GM12878 (cell line): ENCODE results near the gene SNX21. TPM values are rescaled to one million over a fixed set of nuclear protein-coding genes. Genes with fewer than 3 reads are reported as not detected.

Source experiments
- ATAC-seq: fragments of 200-7000 bp; cut with Tn5 transposase; 3 replicates; pipeline ENCODE4 v1.9.1; 2020; ENCODE audit warnings: mild to moderate bottlenecking, moderate library complexity
- Bru-seq: library from RNA; stranded (reverse); fragments of 400-500 nt; gene quantifications from one replicate; lab custom pipeline; 2021; lab: Mats Ljungman, UMichigan
- BruChase-seq, 2 experiments: library from RNA; stranded (reverse); fragments of 400-500 nt; gene quantifications; one replicate each; lab custom pipeline; 2021; lab: Mats Ljungman, UMichigan
- BruUV-seq: library from RNA; stranded (reverse); fragments of 400-500 nt; replicated peaks from 2 replicates; lab custom pipeline; 2021; lab: Mats Ljungman, UMichigan
- CTCF ChIA-PET: fragments of 300-600 bp; sonication (Branson Sonifier 250); formaldehyde crosslinking; extraction: SDS; loops from one replicate; lab custom pipeline; 2021; ENCODE audit warnings: inconsistent platforms; lab: Yijun Ruan, JAX
- POLR2A ChIA-PET: fragments of 350-600 bp; formaldehyde crosslinking; extraction: SDS; loops from one replicate; lab custom pipeline; 2021; ENCODE audit warnings: inconsistent platforms; lab: Charles Lee
- RAD21 ChIA-PET: fragments of 300-600 bp; sonication (Branson Sonifier 250); formaldehyde crosslinking; loops from one replicate; lab custom pipeline; 2023; ENCODE audit warnings: antibody characterized with exemption; ENCODE audit not compliant: unreplicated experiment; lab: Charles Lee
- SMC1A ChIA-PET: fragments of 300-600 bp; sonication (Branson Sonifier 250); formaldehyde crosslinking; loops from one replicate; lab custom pipeline; 2023; ENCODE audit not compliant: unreplicated experiment, uncharacterized antibody; lab: Charles Lee
- DNase-seq: peaks from one replicate; pipeline ENCODE4 v3.0.0-alpha.2; 2011; ENCODE audit warnings: low read depth, low spot score
- FAIRE-seq: peaks from 3 replicates; lab custom pipeline; 2011; peaks lifted over from hg19 to GRCh38; lab: Jason Lieb, UNC
- H2AFZ ChIP-seq: 2 replicates; pipeline ENCODE4 v1.6.0; 2011; ENCODE audit warnings: low read depth, low read length, control low read depth; ENCODE audit not compliant: control insufficient read depth
- H3K27ac ChIP-seq: 2 replicates; pipeline ENCODE4 v1.5.1; 2011; ENCODE audit warnings: control low read depth; ENCODE audit not compliant: control insufficient read depth, insufficient read depth
- H3K27me3 ChIP-seq, 2 experiments: replicated peaks in 1 of 2; 2 replicates each; pipeline versions ENCODE4 v1.6.0 to v1.6.1; 2011; ENCODE audit warnings: low read length in 1 of 2; ENCODE audit not compliant: control insufficient read depth in 2 of 2, insufficient read depth in 2 of 2
- H3K36me3 ChIP-seq, 2 experiments: 2 replicates each; pipeline ENCODE4 v1.5.1; 2011; ENCODE audit warnings: low read length in 1 of 2; ENCODE audit not compliant: control insufficient read depth in 2 of 2, insufficient read depth in 2 of 2
- H3K4me1 ChIP-seq: 2 replicates; pipeline ENCODE4 v1.6.1; 2011; ENCODE audit warnings: mild to moderate bottlenecking, low read length, moderate library complexity, mixed read lengths; ENCODE audit not compliant: control insufficient read depth, insufficient read depth
- H3K4me2 ChIP-seq: 2 replicates; pipeline ENCODE4 v1.6.0; 2011; ENCODE audit warnings: control low read depth; ENCODE audit not compliant: control insufficient read depth, insufficient read depth
- H3K4me3 ChIP-seq: fragments of 200-600 bp; sonication (generic); 2 replicates; pipeline ENCODE4 v1.5.1; 2016
- H3K79me2 ChIP-seq: 2 replicates; pipeline ENCODE4 v1.6.0; 2011; ENCODE audit warnings: low read length; ENCODE audit not compliant: control insufficient read depth, insufficient read depth
- H3K9ac ChIP-seq: 2 replicates; pipeline ENCODE4 v1.8.0; 2011; ENCODE audit warnings: low read length, control low read depth, mixed read lengths; ENCODE audit not compliant: control insufficient read depth, insufficient read depth
- H3K9me3 ChIP-seq: replicated peaks from 3 replicates; pipeline ENCODE4 v1.5.1; 2011; ENCODE audit warnings: mild to moderate bottlenecking, low read length; ENCODE audit not compliant: control insufficient read depth, insufficient read depth
- H4K20me1 ChIP-seq: 2 replicates; pipeline ENCODE4 v1.6.0; 2011; ENCODE audit not compliant: control insufficient read depth, insufficient read depth
- CTCF ChIP-seq, 3 experiments: IDR thresholded peaks in 2 of 3; conservative IDR thresholded peaks in 1 of 3; 2 replicates each; pipeline ENCODE4 v1.5.1; 2011; ENCODE audit warnings: low read depth in 3 of 3, low read length in 3 of 3, mild to moderate bottlenecking in 3 of 3, control low read depth in 2 of 3, moderate library complexity in 2 of 3, inconsistent platforms in 1 of 3, mixed read lengths in 1 of 3; ENCODE audit not compliant: control insufficient read depth in 2 of 3, insufficient read depth in 1 of 3; ENCODE audit errors: extremely low read depth in 1 of 3
- E4F1 ChIP-seq: fragments of 450-650 bp; IDR thresholded peaks from 2 replicates; pipeline ENCODE4 v1.6.1; 2018; ENCODE audit warnings: borderline replicate concordance, mild to moderate bottlenecking; ENCODE audit not compliant: partially characterized antibody
- EGR1 ChIP-seq, 2 experiments: IDR thresholded peaks; 1 replicate in 1 of 2; 2 replicates in 1 of 2; pipeline ENCODE4 v1.6.1; 2011 to 2012; ENCODE audit warnings: low read depth in 2 of 2, low read length in 2 of 2, borderline replicate concordance in 1 of 2, mild to moderate bottlenecking in 1 of 2, moderate library complexity in 1 of 2
- IKZF1 ChIP-seq: fragments of 450-650 bp; conservative IDR thresholded peaks from 2 replicates; pipeline ENCODE4 v1.6.1; 2017; ENCODE audit warnings: antibody characterized with exemption, mild to moderate bottlenecking
- IKZF2 ChIP-seq, 2 experiments: fragments of 450-650 bp; IDR thresholded peaks; 2 replicates each; pipeline ENCODE4 v1.6.1; 2017; ENCODE audit warnings: mild to moderate bottlenecking in 2 of 2, moderate library complexity in 2 of 2
- TAF1 ChIP-seq: IDR thresholded peaks from 2 replicates; pipeline ENCODE4 v1.6.1; 2011; ENCODE audit warnings: mild to moderate bottlenecking, low read depth, low read length, borderline replicate concordance
- TCF7 ChIP-seq: IDR thresholded peaks from 2 replicates; pipeline ENCODE4 v1.6.1; 2014; ENCODE audit warnings: antibody characterized with exemption, borderline replicate concordance
- YY1 ChIP-seq: IDR thresholded peaks from 2 replicates; pipeline ENCODE4 v1.6.1; 2011; ENCODE audit warnings: low read depth, mild to moderate bottlenecking, low read length
- ZBTB11 ChIP-seq: fragments of 450-650 bp; formaldehyde crosslinking; IDR thresholded peaks from 2 replicates; pipeline ENCODE4 v1.5.0; 2022; ENCODE audit warnings: mild to moderate bottlenecking, missing genetic modification characterization
- WGBS: methylation state at CpG from one replicate; pipeline ENCODE4 v1.1.6; 2016; ENCODE audit warnings: low lambda C conversion rate; ENCODE audit not compliant: insufficient replicate concordance, insufficient coverage; ENCODE audit errors: missing lambda C conversion rate; 5-methylcytosine and 5-hydroxymethylcytosine counted together
- in situ Hi-C: fragments of 300-500 bp; cut with MboI; formaldehyde crosslinking; loops from 9 replicates; pipeline ENCODE4 v1.14.3; 2018; ENCODE audit warnings: mixed read lengths
- intact Hi-C: fragments of 100-400 bp; cut with micrococcal nuclease; formaldehyde crosslinking; loops from one replicate; pipeline ENCODE4 v1.14.2; 2022; ENCODE audit not compliant: unreplicated experiment
- long read RNA-seq, 2 experiments: library from polyadenylated mRNA; unstranded; transcript quantifications; one replicate each; pipeline ENCODE4 v2.0.0, GENCODE V29; 2019 to 2020
- polyA minus RNA-seq, 3 experiments: library from RNA; depleted of rRNA, polyadenylated mRNA; stranded (reverse); fragments of >200 nt; gene quantifications; 2 replicates each; pipeline ENCODE4 v1.2.3, GENCODE V29; 2011
- polyA plus RNA-seq, 11 experiments: library from polyadenylated mRNA; depleted of rRNA in 4 of 11; unstranded in 6 of 11; stranded (reverse) in 5 of 11; fragments of >200 nt; fragmentation: Nextera tagmentation in 4 of 11; fragmentation: Illumina TruSeq in 1 of 11; extraction: Ambion mirVana in 4 of 11; extraction: Trizol in 1 of 11; gene quantifications; 1 replicate in 1 of 11; 2 replicates in 10 of 11; pipeline versions ENCODE4 v1.2.1 to v1.2.3, GENCODE V29; 2011 to 2016; ENCODE audit warnings: inconsistent platforms in 2 of 11, missing spikeins in 2 of 11, low read depth in 1 of 11
- total RNA-seq, 4 experiments: library from RNA; depleted of rRNA in 3 of 4; stranded (reverse); fragments of >200 nt in 3 of 4; fragmentation: Illumina TruSeq in 1 of 4; extraction: Trizol in 1 of 4; gene quantifications; 2 replicates each; pipeline versions ENCODE4 v1.2.1 to v1.2.3, GENCODE V29; 2013 to 2021

The SNX21 gene
- 2.3 and 5.2 TPM in 2 replicates for total RNA-seq (2013; cell fraction: nucleolus; rRNA removed)
- total RNA-seq (2014; rRNA removed), result 0.76 and 0.79 TPM in 2 replicates
- 0.22 and 0.23 TPM in 2 replicates for total RNA-seq (2014; rRNA removed; fragmentation: Illumina TruSeq; extraction: Trizol)
- total RNA-seq (2021), result 0.77 and 1.2 TPM in 2 replicates
- polyA plus RNA-seq (2011; ENCODE audit: low read depth), result 0.41 TPM
- polyA plus RNA-seq (2011; rRNA removed), result 0.27 and 0.41 TPM in 2 replicates
- polyA plus RNA-seq (2011; cell fraction: cytosol; rRNA removed), result 0.76 and 0.97 TPM in 2 replicates
- polyA plus RNA-seq (2011; cell fraction: nucleus; rRNA removed), result 0.49 and 0.92 TPM in 2 replicates
- 1.1 and 1.9 TPM in 2 replicates for polyA plus RNA-seq (2012)
- 0.10 and 0.27 TPM in 2 replicates for polyA plus RNA-seq (2014; fragmentation: Illumina TruSeq; extraction: Trizol)
- under 1 TPM; 0.34 to 0.37 TPM for polyA plus RNA-seq (2014; fragmentation: Nextera tagmentation; extraction: Ambion mirVana)
- polyA plus RNA-seq (2014; rRNA removed), result 1.1 and 1.3 TPM in 2 replicates
- polyA plus RNA-seq (2016; fragmentation: Nextera tagmentation; extraction: Ambion mirVana), result 1 to 10 TPM in 1 of 2 experiments, under 1 TPM in 1; 0.74 to 1.4 TPM
- polyA minus RNA-seq (2011; rRNA and poly(A)+ RNA removed), result 0.15 and 0.52 TPM in 2 replicates
- not detected in 2 replicates for polyA minus RNA-seq (2011; cell fraction: cytosol; rRNA and poly(A)+ RNA removed)
- polyA minus RNA-seq (2011; cell fraction: nucleus; rRNA and poly(A)+ RNA removed), result 0.85 and 1.4 TPM in 2 replicates
- percentile 40 among the genes with signal in this experiment for Bru-seq, nascent RNA
- BruChase-seq, experiment 1, labeled RNA remaining after a 6-hour chase, result percentile 27 among the genes with signal in this experiment
- percentile 30 among the genes with signal in this experiment for BruChase-seq, experiment 2, labeled RNA remaining after a 2-hour chase
- long read RNA-seq, experiment 1, partial matches to known transcripts, result 0 of 1 reads
- long read RNA-seq, experiment 1, other reads (novel, unspliced or antisense), result 0 of 1 reads
- long read RNA-seq, experiment 2, partial matches to known transcripts, result 0 of 1 reads
- long read RNA-seq, experiment 2, other reads (novel, unspliced or antisense), result 1 of 1 reads

- peak within 1 kb of the TSS; percentile 66; the same call in 1 of the 2 replicates for H3K9ac ChIP-seq
- no peak within 1 kb of the TSS for H3K27ac ChIP-seq
- no peaks in the 10 kb centered on the region for H3K79me2 ChIP-seq
- ChIA-PET POLR2A (interaction anchor here (1.0 kb wide), 1 partner anchor 9 kb away, joined by 3 read pairs; no protein-coding TSS in a partner anchor), CTCF (interaction anchor here (1.3 kb wide), 1 partner anchor 9 kb away, joined by 6 read pairs; no protein-coding TSS in a partner anchor), RAD21 (no interaction called here), SMC1A (interaction anchor here (0.7 to 1.3 kb wide), 2 partner anchors 101 to 266 kb away, joined by 3 to 4 read pairs; partner anchors contain the start of gene PCIF1)
- DNase-seq (no peak), ATAC-seq (peak; percentile 85), FAIRE-seq (no peak)
- H3K36me3 ChIP-seq, result no peaks in the 10 kb centered on the region
- in situ Hi-C loops, result no loop called here
- peak within 1 kb of the TSS; percentile 95 for H3K4me3 ChIP-seq
- peaks cover 3% of the 10 kb centered on the region for H3K4me1 ChIP-seq
- peak within 1 kb of the TSS; percentile 99 for H3K4me2 ChIP-seq
- H2AFZ ChIP-seq, result peak within 1 kb of the TSS; percentile 80
- no peaks in the 10 kb centered on the region for H3K9me3 ChIP-seq
- no peaks in the 10 kb centered on the region for H4K20me1 ChIP-seq
- 25% methylated on average over 19 of the region's 35 CpGs for WGBS
- no peaks in the 10 kb centered on the region for H3K27me3 ChIP-seq
- intact Hi-C loops, result no loop called here
- no TSS peak for BruUV-seq
- TF ChIP-seq CTCF (IDR thresholded peaks at IDR 0.05 in 2 of 3, conservative IDR thresholded peaks at IDR 0.05 in 1 of 3; ENCODE audit: control insufficient read depth in 2 of 3, extremely low read depth in 1 of 3, insufficient read depth in 1 of 3, low read depth in 3 of 3, low read length in 3 of 3), result no peak
- TF ChIP-seq EGR1 (IDR thresholded peaks at IDR 0.05; ENCODE audit: borderline replicate concordance in 1 of 2, low read depth in 2 of 2, low read length in 2 of 2), result no peak
- TF ChIP-seq TCF7, result no peak
- peak; percentile 17 to 47; a peak in 3 of 4 replicates for TF ChIP-seq IKZF2 (IDR thresholded peaks at IDR 0.05)
- no peak for TF ChIP-seq TAF1
- TF ChIP-seq YY1, result 0 out of 2 replicates have a peak, but pooled peaks have one; percentile 4
- peak; percentile 59; the same call in 1 of the 2 replicates for TF ChIP-seq IKZF1
- no peak for TF ChIP-seq E4F1
- TF ChIP-seq ZBTB11 (CRISPR knock-in tag), result no peak
Observed at GRCh38 chr20:45833030-45833882, at the start of gene SNX21. Gene SNX21 (plus strand): TSS chr20:45833799. CDS start chr20:45833920, 121 bp downstream.
